HG03025 (cell line): ENCODE results near the gene GLB1L.

Source experiments
- ATAC-seq: cut with Tn5 transposase; IDR thresholded peaks from one replicate; pipeline ENCODE4 v1.9.1; 2021; ENCODE audit warnings: mild to moderate bottlenecking, moderate library complexity; ENCODE audit not compliant: unreplicated experiment, low FRiP score

The GLB1L gene

DNA sequence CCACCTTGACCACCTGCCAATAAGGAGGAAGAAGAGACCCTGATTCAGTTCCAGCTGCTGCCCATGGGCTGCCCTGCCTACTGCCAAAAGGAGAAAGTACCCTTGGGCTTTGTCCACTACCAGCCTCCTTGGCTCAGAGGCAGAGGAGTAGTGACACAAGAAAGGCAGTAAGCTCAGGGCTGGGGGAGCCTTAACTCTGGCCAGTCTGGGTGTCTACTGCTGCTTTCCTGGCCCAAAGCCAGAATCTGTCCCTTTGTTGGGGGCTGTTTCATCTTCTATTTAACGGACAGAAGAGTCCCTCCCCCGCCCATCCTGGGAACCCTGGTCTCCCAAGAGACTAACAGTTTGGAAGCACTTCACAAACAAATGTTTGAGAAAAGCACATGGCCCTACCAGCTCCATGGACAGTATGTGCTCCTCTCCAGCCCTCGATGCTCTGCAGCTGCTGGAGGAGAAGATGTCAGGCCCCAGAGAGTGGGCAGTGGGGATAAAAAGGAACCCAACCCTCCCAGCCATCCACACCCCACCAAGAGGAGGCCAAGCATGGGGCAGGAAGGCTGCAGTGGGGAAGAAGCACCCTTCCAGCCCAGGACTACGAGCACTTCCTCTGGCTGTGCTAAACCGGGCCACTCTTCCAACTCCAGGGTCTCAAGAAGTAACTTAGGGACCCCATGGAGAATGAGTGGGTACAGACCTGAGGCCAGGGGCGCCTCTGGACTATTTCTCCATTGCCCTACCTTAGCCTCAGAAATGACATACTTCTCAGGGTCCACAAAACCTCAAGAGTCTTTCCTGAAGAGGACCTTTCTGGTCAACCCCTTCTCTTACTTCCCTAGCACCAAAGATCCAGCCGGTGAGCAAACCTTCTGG, 17.0 kb downstream of the GLB1L start:
- no peak for ATAC-seq

DNA sequence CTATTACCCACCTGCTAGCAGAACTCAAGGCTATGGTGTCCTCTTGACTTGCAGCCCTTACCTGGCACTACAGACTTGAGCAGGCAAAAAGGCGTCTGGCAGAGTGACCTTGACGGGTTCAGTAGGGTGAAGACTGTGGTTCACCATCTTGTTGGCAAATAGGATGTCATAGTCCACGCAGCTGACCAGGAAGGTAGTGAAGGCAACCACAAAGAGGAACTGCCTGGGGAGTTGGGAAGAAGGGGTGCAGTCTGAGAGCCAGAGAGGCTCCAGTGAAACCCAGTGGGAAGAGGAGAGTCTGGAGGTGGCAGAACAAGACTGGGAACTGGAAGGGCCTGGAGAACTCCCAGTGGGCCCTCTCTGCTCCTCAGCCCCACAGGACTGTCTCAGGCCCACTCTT, 19.9 kb downstream of the GLB1L start:
- ATAC-seq: no peak

DNA sequence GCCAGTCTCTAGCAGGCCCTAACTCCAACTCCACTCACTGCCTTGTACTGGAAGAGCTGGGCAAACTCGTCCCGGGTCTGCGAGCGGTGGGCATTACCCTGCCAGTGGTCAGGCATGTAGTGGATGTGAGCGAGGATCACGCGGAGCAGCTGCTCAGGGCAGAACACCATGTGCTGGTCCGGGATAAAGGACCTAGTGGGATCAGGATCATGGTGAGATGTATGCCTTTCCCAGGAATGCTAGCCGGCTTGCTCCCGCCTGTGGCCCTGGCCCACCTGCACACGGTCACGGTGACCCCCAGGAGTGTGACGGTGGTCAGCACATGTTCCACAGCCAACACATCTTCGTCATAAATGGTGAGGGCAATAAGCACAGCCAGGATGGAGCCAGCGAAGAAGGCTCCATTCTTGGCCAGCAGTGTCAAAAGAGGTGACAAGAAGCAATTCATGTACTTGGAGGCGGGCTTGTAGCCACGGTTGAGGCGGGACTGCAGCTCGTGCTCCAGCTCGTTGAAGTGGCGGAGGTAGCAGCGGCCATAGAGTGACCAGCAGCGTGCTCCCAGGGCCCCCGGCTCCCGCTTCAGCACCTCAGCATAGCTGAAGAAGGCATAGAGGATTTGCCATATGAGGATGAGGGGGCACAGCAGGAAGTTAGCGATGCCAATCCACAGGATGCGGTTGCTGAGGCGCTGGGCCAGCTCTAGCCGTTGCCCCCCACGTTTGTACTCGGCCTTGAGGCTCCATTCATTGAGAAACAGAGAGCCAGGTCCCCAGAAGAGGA, 21.2 kb downstream of the GLB1L start:
- no peak for ATAC-seq

DNA sequence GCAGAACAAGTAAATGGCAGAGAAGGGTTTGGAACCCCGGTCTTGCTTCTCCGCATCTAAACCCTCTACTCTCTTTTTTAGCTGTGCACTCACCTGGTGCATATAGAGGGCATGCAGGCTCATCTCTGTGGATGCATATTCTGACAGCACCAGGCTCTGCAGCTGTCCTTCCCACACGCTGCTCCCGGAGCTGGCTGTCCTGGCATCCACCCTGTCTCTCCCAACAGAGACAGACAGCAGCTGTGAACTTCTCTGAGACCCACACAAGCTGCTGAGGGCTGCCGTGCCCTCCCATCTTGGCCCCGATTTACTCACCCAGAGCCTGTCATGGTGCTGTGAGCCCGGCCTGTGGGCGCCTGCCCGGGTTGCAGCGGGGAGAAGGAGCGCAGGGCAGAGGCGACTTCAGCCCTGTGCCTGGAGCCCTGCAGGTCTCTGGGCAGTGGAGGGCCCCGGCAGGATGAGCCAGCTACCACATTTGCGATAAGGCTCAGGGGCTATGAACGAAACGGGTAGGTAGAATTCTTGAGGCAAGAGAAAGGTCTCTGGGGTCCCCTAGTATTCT, 23.2 kb downstream of the GLB1L start:
- no peak for ATAC-seq

DNA sequence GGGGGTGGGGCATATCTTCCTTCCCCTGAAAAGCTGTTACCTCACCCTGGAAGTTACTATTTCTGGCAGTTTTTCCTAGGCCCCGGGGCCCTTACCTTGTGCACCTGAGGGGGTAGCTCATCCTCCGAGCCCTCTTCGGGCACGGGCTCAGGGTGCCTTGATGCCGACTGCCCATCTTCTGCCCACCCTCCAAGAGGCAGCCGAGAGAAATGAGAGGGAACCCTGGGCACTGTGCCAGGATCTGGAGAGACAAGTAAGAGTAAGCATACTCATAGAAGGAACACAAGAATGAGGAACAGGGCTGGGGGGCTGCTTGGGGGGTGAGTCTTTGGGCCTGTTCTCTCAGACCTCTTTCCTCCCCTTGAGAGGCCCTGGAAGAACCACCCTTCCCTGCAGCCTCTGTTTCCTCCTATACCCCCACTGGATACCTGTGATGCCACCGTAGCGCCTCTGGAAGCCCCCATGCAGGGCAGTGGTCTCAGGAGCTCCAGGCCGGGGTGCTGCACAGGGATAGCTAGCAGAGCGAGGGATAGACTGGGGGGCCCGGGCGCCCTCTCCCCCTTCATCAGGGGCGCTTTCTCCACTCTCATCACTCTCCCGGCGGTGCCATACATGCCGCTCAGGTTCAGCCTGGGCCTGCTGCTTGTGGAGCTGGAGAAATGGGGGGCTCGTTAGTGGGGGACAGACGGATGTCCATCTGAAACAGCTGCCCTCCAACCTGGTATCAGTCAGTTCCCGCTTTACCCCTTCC, 24.4 kb downstream of the GLB1L start:
- ATAC-seq: no peak

DNA sequence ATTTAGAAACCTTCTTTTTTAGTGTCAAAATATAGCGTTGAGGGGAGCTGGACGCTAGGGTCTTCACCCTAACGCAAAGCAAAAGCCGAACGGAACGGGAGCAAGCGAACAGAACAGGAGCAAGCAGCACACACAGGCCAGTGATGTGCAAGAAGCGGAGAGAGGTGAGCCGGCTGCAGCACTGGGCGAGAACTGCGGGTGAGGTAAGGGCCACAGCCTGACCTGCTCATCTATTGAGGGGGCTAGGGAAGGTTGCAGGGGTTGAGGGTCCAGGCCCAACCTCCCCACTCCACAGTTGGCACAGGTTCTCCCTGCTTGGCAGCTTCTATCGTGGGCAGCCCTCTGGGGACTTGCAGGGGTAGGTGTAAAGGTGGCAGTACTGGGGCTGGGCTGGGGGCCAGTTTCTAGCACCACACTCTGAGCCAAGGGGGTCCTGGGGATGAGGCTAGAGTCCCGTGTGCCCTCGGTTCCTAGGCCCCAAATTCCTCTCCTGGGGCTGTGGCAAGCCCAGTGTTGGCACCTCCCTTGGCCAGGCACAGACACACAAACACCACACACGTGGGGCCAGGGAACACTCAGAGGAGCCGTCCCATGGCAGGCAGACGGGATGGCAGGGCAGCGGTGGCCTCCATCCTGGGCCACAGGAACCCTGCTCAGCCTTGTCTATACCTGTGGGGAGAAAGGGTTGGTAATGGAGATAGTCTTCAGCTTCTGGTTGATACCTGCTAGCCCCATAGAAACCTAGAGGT, 25.3 kb downstream of the GLB1L start:
- ATAC-seq: no peak

DNA sequence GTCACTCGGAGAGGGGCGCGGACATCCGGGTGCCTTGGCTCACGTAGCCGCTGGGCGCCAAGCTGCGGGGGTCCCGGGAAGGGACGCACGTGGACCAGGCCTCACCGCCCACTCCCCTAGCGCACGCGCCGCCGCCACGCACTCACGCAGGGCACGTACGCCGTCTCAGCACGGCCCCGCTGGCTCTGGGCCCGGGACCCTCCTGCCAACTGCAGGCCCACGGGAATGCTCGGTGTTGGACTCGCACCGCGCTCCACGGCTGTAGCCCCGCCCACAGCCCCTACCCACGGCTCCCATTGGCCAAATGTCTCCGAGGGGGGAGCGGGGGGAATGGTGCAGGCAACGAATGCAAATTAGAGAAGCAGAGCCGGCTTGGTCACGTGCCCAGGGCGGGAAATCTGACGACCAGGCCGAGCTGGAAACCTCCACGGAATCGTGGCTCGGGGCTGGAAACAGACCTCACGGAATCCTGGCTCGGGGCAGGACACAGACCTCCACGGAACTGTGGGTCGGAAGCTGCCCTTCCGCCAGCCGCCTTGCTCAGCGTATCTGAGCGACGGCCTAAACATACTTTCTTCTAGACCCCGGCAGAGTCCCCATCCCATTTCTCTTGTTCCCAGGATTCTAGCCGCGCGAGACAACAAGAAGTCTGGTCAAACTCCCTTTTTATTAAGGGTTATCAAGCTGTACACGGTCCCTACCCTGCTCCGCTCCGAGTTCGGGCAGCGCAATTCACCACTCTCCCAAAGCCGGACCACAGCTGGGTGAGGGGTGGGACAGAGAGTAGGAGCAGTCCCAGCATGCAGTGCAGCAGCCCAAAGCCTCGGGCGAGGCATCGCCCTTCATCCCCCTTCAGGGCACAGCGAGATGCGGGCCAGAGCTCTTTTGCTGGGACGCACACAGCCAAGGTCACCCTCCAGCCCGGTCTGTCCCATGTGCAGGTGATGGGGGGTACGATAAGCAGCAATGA, 26.2 kb downstream of the GLB1L start, which contains the start of gene ABCB6:
Gene ABCB6 (minus strand): TSS at position 227 of the 970 bp plus-strand sequence. CDS start 285 bp downstream, outside the sequence.
- ATAC-seq: peak; percentile 75

DNA sequence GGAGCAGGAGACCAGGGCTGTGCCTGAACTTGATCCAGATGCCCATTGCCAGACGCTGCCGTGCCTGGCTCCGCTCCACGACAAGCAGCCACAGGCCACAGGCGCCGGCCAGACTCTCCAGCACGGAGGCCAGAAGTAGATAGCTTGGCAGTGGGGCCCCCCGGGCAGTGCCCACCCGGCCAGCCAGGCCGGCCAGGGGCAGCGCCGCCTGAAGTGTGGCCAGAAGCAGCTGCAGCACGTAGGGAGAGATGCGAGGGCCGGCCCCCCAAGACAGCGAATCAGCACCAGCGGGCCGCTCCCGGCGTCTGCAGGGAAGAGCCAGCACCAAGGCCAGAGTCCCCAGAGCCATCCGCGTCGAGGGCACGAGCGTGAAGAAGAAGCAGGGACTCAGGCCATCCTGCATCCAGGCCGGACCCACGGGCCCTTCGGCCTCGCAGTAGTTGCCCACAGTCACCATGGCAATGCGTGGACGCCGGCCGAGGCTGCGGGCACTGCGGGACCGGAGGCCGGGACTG, 27.0 kb downstream of the GLB1L start:
- ATAC-seq: peak; percentile 11

DNA sequence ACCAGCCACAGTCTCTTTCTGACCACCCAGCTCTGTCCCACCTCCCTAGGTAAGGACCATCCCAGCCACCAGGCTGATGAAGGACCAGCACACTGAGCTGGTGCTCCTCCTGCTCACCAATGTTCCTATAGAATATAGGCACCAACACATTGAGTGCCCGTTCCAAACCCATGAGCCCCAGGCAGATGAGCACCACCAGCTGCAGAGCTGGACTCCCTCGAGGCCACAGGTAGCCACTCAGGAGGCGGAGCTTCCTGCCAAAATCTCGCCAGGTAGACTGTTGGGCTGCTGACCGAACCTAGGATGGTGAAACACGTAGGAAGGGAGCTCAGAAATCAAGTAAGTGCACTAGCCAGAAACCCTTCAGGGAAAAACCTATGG, 28.7 kb downstream of the GLB1L start:
- no peak for ATAC-seq

DNA sequence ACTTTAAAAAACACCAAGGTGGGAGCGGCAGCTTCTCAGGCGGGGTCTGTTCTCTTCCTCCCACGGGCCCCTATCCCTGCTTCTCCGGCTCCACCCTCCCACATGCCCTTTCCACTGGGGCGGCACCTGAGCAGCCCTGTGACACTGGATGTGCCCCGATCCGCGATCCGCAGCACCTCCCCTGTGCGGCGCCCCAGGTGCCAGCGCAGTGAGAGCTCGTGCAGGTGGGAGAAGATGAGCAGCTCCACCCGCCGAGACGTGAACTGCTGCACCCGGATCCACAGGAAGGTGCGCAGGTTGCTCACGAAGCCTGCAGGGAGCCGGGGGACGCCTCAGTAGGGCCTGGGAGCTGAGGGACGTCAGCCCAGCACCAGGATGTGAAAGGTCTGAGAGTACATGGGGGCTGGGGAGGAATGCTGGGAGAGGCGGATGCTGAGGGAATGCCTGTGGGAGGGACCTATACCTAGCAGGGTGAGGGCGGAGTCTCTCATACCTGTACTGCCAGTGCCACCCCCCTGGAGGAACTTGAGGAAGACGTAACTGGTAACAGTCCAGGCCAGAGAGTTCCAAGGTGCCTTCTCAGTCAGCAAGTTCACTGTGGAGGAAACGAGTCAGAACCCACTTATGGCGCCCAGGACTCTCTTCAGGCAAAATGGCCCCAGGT, 29.2 kb downstream of the GLB1L start:
- ATAC-seq: no peak

DNA sequence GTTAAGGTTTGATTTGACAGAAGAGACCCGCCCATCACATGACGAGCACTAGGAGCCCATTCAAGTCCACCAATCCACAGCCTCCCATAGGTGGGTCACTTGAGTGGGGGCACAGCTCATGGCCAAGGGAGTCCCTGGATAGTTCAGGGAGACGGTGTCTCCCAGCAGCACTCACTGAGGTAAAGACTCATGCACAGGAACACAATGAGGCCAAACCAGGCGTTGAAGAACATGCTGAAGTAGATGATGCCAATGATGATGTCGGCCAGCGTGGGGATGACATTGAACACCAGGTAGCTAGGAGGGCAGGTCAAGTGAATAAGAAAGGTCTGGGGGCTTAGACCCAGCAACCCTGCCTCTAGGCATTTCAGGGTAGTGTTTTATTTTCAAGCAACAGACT, 30.5 kb downstream of the GLB1L start:
- ATAC-seq: no peak

DNA sequence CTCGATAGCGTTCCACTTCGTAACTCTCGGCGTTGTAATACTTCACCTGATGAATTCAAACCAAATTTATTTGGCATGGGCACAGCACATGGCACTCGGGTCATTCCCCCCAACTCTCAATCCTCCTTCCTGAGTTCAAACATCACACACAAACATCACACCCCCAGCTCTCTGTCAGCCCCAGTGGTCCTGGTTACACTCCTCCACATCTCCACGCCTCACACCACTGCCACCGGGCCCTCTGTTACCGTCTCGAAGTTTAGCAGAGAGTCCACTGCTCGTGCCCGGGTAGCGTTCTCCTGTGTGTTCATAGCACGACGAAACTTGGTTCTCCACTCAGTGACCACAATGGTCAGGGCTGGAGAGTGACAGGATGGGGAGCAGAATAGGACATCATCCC, 31.1 kb downstream of the GLB1L start:
- no peak for ATAC-seq

DNA sequence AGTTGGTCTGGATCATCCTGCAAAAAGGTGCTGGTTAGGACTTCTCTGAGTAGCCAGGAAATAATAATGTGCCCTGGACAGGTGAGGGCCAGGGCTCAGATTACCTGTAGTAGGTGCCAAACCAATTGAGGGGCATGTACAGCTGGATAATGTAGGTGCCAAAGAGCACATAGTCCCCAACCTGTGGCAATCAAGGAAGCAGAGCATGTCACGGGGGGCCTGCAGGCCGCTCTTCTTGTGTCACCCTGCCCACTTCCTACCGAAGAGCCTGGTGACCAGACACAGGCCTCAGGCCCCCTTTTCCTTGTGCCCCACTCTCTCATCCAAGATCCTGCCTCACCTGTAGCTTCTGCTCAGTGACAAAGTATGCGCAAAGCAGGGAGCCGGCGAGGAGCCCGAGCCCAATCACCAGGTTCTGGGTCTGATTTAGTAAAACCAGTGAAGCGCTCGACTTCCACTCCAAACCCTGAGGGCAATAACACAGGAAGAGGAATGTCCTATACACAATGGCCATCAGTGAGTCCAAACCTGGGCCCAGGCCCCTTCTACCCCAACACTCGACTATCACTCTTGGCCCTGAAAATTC, 31.7 kb downstream of the GLB1L start:
- ATAC-seq: no peak

DNA sequence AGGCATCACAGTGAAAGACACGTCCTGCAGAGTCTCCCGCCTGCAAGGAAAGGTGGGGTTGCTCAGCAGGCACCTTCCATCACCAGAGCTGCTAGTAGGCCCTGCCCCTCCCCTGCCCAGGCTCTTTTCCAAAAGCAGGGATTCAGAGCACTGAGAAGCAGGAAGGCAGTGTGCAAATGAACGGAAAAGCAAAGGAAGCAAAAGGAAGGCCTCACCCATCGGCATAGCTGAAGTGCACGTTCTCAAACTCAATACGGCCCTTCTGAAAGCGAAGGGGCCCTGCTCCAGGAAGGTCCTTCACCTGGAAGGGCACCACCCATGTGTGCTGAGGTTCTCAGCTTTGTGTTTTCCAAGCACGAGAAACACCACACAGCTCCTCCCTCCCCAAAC, 32.2 kb downstream of the GLB1L start:
- no peak for ATAC-seq

DNA sequence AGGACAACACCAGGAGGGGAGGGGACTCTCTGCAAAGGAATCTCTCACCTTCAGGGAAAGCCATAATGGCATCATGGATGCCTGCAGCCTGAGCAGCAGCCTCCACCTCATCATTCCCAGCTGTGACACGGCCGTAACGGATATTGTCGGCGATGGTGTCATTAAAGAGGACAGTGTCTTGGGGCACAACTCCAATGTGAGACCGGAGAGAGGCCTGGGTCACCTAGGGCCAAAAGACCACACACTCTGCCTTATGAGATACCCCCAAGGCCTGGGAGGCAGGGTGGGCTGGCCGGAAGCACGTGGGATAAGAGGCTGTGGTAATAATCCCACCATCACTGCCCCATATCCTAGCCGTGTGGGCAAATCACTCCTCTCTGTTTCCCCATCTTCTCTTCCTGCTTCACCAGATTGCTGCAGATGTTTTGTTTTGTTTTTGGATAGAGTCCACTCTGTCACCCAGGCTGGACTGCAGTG, 34.3 kb downstream of the GLB1L start:
- ATAC-seq: no peak

DNA sequence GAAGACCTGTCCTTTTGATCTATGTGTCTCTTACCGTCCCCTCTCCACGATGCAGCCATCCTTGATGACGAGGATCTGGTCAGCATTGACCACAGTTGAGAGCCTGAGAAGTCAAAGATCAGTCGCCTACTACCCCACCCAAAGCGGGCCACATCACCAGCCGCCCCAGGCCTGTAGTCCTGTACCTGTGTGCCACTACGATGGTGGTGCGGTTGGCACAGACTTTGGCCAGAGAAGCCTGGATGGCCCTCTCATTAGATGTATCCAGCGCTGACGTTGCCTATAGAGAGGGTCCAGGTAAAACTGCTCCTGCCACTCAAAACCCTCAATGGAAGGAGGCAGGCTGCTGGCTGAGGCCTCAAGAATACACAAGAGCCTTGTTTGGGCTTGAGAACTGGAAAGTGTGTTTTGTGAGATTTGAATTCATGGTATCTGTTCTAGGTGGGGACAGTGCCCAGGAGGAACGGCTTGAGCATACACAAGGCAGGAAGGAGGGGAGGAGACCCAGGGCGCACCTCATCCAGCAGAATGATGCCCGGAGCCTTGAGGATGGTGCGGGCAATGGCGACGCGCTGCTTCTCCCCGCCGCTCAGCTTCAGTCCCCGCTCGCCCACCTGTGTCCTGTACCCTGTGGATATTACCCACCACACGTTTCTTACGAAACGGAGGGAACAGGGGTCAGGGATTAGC, 34.9 kb downstream of the GLB1L start:
- no peak for ATAC-seq
